Retina (tissue), 1 donor: ENCODE data around the gene LCORL.
"Not testable (repeated sequence)": the region's sequence is repeated elsewhere in the genome, so short reads cannot be mapped to it uniquely, and the experiment has no call there.

Experiments used
- DNase-seq: peaks from one replicate; pipeline ENCODE4 v3.0.0-alpha.2; 2016

The LCORL gene

DNA sequence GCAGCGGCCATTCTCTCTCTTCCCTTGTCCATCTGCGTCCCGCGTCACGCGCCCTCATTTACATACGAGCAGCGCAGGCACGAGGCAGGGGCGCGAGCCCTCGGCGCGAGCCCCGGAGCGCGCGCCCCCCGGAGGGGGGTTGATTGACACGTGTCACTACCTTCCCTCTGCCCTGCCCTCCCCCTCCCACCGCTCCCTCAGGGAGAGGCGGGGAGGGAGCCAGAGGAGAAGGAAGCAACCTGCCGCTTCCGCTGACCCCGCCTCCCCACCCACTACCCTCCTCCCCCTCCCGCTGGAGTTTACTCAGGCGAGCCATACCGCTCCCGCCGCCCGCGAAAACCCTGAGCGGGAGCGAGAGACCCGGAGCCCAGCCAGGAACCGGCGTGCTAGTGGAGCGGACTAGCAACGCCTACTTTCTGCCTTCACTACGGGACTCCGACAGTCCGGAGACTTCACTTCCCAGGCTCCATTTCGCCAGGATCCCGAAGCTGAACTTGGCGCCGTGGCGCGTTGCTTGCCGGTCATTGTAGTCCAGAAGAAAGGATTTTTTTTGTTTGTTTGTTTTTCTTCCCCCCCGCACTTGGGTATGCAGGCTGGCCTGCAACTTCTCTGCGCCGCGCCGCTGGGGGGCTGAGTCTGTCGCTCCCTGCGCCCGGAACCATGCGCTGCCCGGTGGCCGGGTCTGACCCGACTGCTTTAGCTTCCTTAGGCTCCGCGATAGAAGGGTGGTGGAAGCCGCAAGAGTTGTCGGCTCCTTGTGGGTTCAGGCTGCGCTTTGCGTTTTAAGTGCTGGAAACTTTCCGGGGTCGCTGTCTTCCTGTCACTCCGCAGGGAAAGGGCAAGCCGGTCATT is at the start of gene LCORL:
LCORL (minus strand) TSS at position 36 of the 852 bp plus-strand sequence; CDS start at position 32, 4 bp downstream.
- peak; percentile 98 for DNase-seq

DNA sequence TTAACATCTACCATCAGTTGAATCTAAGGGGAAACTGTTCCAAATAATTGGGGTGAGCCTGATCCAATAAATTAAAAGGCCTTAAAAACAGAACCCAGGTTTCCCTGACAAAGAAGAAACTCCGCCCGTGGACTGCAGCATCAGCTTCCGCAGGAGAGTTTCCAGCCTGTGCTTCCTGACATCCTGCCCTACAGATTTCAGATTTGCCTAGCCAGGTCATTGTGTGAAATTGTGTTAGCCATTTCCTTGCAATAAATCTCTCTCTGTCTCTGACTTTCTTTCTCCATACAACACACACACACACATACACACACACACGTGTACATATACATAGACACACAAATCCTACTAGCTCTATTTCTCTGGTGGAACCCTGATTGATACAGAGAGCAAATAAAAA is 48.3 kb upstream of the LCORL start:
- no peak for DNase-seq

DNA sequence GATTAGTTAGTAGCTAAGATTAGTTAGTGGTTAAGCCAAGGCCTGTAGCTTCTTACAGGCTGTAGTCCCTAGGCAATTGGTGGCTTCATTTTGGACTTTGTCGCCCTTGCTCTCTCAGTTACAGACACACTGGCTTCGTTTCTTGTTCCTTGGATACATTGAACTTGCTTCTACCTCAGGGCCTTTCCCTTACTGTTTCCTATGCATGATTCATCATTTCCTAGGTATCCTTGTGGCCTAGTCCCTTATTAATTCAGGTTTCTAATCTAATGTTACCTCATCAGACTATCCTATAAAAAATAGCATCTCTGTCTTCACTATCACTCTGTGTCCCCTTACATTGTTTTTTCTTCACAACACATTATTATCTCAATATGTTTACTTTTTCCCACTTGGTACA is 45.5 kb upstream of the LCORL start:
- no peak for DNase-seq

DNA sequence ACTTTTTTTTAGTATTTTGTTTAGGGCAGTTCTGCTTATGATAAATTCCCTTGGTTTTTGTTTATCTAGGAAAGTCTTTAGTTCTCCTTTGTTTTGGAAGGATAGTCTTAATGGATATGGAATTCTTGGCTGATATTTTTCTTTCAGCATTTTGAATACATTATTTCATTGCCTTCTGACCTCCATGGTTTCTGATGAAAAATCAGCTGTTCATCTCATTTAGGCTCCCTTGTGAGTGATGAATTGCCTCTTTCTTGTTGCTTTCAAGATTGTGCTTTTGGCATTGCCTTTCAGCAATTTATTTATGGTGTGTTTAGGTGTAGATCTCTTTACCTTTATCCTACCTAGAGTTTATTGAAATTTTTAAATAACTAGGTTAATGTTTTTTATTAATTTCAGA is 41.5 kb upstream of the LCORL start:
- DNase-seq = no peak

DNA sequence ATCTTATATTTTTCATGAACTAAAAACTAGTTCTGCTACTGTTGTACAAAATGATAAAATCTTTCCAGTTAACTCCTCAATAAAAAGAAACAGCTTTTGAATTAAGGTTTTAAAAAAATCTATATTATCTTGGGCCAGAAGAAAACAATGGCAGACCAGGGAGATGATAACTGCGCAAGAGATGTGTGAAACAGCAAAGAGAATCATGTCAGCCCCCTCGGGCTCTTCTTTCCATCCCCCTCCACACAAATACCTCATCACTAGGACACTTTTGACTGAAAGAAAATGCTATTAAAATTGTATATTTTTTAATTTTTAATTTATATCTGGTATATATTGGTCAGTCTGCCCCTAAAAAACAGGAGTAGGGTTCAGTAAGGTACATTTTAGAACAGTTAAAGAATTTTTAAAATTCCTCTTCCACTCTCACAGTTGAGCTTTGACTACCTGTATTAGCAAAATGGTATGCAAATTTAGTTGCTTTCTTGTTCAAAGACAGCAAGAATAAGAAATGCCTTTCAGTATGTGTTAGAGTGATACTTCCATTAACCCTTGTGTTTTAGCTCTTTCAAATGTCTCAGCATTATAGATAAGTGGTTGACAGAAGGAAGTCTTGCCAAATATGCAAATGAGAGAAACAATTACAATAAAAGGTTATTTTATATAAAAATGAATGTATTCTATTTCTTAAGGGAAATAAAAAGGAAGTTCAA is 36.4 kb upstream of the LCORL start:
- no peak for DNase-seq

DNA sequence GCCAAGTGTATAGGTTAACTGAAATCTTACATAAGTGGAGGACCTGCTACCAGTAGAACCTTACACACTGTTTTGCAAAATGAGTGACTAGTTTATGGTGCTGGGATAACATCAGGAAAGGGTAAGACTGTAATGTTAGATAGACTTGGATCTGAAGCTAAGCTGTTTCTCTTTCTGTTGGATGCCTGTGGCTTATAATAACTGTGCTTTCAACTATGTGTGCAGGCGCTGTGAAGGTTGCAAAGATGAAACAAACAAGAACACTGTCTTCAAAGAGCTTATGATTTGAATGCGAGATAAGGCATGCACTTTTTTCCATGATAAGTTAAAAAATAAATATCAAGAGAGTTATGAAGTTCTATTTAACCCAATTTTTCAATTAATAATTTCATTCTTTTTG is 34.5 kb upstream of the LCORL start:
- DNase-seq = no peak

DNA sequence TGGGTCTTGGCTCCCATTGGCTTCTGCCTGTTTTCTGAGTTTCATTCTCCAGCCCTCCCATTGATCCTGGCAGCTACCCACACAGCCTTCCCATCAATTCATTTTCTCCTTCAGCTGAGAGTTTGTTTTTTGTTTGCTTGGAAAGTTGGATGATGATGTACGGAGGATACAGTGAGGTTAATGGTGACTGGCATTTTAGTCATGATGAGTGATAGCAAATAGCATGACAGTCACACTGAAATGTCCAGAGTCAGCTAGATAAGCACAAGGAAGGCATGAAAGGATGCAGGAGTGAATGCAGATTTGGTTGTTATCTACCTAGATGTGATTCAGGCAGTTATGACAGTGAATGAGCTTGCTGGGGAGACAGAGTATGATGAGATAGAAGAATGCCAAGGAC is 30.6 kb upstream of the LCORL start:
- DNase-seq = no peak

DNA sequence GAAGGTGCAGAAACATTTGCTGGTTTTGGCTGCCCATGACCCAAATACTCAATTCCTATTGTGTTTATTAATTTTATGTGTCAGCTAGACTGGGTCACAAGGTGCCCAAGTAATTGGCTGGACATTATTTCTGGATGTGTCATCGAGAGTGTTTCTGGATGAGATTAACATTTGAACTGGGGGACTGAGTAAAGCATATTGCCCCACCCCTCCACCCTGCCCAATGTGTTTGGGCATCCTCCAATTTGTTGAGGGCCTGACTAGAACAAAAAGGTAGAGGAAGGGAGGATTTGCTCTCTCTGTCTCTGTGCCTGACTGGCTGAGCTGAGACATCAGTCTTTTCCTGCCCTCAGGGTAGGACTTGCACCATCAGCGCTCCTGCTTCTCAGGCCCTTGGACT is 29.7 kb upstream of the LCORL start:
- no peak for DNase-seq

DNA sequence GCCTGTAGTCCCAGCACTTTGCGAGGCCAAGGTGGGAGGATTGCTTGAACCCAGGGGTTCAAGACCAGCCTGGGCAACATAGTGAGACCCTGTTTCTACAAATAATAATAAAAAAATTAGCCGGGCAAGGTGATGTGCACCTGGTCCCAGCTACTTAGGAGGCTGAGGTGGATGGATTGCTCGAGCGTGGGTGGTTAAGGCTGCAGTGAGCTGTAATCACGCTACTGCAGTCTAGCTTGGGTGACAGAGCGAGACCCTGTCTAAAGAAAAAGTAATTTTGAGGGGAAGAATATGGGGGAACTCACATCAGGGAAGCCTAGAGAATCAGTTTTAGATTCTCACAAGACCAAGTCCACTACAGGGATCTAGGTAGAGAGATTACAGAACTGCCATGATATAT is 28.9 kb upstream of the LCORL start:
- no peak for DNase-seq

DNA sequence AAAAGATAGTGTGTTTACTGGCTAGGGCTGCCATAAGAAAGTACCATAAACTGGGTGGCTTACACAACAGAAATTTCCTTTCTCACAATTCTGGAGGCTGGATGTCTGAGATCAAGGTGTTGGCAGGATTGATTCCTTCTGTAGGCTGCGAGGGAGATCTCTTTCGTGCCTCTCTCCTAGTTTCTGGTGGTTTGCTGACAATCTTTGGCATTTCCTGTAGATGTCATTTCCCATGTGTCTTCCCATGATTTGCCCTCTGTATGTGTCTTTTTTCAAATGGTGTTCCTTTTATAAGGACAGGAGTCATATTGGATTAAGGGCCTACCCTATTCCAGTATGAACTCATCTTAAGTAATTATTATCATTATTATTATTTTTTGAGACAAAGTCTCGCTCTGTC is 27.9 kb upstream of the LCORL start:
- DNase-seq = no peak

DNA sequence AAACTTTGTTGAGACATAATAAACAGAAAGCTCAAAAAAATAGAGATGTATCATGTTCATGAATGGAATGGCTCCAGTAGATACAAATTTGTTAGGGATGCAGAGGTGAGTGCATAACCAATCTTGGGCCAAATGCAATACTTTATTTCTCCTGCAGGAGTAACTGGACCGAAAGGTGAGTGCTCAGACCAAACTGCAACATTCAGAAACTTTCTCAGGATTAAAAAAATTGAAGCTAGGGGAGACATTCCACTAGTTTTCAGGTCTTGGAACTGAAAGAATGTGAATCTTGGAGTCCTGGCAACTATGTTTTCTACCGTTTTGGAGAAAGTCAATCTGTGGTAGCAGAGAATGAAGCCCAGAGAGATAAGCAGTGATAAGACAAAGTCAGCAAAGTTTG is 21.2 kb upstream of the LCORL start:
- no peak for DNase-seq

DNA sequence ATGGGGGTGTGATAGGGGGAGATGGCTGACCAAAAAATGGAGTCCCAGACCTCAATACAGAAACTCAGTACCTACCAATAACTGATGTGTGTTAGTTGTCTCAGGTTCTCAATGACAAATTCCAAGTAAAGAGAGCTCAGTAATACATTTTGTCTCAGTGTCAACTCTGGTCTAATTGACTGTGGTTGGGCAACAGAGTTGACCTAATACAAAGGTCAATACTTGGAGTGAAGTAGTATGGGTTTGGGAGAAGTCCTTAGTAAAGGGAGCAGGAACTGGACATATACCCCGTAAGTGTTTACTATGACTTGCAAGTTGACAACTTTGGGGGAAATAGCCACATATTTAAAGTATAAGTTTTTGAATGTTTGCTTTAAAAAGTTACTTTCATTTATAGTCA is 20.5 kb upstream of the LCORL start:
- DNase-seq = no peak

DNA sequence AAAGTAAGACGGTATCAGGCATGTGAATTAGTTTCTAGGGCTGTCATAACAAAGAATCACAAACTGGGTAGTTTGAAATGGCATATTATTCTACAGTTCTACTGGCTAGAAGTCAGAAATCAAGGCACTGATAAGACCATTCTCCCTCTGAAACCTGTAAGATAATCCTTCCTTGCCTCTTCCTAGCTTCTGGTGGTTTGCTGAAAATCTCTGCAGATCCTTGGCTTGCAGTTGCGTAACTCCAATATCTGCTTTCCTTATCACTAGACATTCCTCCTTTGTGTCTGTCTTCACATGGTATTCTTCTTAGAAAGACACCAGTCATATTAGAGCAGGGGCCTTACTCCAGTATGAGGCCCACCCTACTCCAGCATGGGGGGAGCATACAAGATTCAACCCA is 19.6 kb upstream of the LCORL start:
- no peak for DNase-seq

DNA sequence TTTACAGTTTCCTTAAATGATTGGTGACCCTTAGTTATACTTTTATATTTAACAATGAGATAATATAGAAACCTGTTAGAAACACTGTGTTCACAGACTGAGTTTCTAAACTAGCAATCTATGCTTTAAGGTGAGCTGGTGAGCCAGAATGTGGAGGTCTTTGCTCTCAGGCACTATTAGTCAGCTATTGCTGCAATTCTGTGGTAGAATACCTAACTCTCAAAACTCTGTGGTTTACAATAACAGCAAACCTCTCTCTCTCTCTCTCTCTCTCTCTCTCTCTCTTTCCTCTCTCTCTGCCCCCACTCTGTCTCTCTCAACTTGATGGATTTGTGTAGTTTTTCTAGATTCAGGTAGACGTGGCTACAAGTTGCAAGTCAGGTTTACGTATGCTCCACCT is 17.6 kb upstream of the LCORL start:
- no peak for DNase-seq

DNA sequence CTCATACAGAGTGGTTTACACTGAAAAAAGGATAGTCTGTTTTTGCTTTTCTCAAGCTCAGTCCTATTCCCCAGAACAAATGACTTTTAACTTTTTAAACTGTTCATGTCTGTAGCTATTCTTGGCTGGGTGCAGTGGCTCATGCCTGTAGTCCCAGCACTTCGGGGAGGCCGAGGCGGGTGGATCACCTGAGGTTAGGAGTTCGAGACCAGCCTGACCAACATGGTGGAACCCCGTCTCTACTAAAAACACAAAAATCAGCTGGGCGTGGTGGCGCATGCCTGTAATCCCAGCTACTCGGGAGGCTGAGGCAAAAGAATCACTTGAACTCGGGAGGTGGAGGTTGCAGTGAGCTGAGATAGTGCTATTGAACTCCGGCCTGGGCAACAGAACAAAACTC is 14.8 kb upstream of the LCORL start:
- not testable (repeated sequence) for DNase-seq

DNA sequence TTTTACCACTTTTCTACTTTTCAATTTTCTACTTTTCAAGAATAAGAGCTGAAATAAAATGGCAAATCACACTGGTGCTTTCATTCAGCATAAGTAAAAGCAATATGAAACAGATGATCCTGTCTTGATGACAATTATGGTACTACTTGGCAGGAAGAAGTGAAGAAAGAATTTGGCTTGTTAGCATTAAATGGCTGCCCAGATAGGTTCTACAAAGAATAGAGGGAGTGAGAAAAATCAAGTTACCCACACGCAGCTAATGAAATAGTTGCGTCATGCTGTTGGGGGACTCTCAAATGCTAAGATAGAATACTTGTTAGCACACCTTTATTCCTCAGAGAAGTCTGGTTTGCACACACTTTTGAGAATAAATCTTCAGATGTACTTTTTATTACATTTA is 12.5 kb upstream of the LCORL start:
- no peak for DNase-seq

DNA sequence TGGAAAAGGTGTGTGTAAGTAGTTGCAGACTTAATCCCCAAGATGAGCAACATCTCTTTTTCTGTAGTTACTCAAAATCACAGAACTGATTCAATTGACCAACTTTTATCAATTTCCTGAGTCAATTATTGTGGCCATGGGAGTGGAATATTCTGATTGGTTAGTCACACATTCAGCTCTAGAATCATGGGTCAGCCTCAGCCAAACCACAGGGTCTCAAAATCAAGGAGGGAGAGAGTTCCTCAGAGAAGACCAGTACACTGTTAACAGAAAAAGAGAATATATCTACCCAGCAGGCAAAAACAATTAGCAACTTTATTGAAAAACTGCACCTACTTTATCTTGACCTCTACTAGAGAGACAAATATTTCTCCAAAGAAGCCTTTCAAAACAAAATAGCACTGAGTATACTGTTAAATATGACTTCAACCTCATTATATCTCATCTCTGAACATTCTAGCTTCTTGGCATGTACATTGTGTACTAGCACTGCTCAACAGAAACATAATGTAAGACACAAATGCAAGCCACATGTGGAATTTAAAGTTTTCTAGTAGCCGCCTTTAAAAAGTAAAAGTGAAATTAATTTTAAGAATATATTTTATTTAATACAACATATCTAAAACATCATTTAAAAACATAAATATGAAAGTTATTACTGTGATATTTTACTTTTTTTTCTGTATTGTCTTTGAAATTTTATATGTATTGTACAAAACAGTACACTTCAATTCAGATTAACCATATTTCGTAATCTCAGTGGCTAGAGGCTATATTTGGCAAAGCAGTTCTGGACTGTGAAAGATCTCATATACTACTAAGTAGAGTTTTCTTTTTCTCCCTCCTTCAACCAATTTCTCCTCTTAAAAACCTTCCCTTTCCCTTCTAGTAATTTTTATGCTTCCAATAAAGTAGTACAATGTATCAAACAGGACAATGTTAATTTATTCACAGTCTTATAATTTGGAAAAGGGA is 11.8 kb upstream of the LCORL start:
- DNase-seq = no peak

DNA sequence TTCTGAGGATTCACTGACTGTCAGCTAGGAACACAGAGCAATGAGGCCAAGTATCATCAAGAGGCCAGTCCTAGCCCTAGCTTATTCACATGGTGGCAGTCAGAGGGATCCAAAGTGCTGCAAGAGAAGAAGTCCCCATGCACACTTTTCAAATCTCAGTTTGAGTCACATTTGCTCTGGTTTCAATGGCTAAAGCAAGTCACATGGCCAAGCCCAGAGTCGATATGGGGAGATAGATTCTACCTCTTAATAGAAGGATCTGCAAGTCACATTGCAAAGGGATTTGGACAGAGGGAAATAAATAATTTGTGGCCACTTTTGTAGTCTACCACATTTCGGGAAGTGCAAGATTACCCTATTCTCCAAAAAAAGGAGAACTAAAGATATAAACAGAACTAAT is 3.7 kb upstream of the LCORL start:
- no peak for DNase-seq

DNA sequence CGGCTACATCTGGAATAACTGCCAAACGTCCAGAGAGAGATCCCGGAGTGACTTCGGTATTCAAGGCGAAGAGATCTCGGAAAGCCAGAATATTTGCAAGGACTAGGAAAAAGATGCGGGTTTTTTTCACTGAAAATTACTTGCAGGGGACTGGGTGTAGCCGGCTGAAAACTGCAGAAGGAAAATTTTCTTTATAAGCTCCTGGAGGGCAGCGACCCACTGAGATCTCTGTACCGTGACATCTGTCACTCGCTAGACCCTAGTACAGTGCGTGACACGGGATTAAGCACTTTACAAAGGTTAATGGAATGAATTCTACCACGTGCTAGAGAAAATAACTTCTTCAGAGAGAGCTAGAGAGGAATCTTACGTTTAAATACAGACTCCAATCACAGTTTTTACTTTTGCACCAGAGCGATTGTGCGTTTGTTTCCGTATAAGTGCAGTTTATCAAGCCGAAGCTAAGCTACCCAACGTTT is 1.1 kb upstream of the LCORL start:
- DNase-seq = no peak

DNA sequence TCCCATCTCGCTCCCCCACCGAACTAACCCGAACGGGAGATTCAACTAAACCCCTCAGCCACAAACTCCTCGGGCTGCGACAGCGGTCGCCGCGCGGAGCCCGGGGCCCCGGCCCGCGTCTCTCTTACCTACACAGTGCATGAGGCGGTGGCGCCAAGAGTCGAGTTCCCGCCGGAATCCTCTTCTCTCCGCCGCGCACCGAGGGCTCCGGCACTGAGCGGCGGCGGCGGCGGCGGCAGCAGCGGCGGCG is 160 bp downstream of the LCORL start:
- no peak for DNase-seq

DNA sequence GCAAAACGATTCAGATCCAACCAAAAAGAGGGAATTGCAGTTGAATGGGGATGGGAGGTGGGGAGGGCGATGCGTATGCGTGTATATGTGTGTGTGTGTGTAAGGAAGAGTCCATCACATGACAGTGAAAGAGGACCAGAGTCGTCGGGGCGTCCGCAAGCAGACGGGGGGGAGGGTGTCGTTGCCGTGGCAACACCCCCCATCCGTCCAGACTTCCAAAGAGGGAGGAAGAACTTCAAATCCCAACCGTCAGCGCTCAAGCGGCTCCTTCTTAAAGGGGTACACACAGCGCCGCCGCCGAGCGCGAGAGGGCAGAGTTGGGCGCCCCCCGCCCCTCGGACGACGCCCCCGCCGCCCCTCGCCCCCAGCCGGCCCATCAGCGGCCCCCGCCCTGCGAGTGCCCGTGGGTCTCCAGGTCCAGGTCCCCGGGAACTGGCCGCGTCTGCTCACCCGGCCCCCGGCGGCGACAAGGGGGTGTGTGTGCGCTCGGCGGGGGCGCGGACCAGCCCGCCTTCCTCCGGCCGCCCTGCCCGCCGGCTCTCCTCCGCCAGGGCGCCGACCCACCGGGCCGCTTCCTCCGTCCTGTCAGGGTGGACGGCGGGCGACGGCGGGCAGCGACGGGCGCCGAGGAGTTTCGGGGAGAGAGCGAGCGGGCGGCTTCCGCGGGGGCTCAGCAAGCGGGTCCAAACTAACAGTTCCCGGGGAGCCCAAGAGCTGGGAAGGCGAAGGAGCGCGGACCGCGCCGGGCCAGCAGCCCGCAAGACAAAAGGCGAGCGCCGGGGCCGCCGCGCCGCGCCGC is 685 bp downstream of the LCORL start:
- peak; percentile 88 for DNase-seq

DNA sequence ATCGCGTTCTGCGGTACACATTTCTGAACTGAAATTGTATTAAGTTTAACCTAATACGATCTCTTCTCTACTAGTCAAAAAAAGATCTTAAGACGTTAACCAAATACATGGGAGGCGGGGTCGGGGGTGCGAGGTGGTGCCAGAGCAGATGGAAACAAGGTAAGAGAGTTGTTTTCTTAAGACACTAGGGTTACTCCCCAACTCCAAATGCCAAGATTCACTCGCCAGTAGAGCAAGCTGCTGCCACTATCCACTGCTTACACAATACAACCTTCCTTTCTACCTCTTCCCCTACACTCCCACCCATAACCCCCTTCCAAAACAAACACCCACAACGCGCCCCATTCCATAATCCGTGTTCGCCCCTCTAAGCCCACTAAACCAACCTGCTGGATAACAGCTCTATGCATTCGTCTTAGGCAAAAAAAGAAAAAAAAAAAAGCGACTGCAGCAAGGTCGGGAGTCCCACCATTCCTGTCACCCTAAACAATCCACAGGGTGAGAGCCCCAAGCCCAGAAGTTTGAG is 1.3 kb downstream of the LCORL start:
- DNase-seq = no peak
